SKM-1 (cell line): ENCODE data around the gene GSC.
"Not testable (repeated sequence)": the region's sequence is repeated elsewhere in the genome, so short reads cannot be mapped to it uniquely, and the experiment has no call there.

ENCODE experiments used
- DNase-seq: peaks from one replicate; lab custom pipeline; 2025; ENCODE audit not compliant: unreplicated experiment; lab: John Stamatoyannopoulos, UW

The GSC gene

GRCh38 chr14:94769391-94770250 is at the start of gene GSC:
GSC (minus strand) TSS chr14:94770113; CDS start chr14:94770015, 98 bp downstream.
- no peak for DNase-seq

GRCh38 chr14:94819531-94819930 is 49.6 kb upstream of the GSC start:
- no peak for DNase-seq

DNA sequence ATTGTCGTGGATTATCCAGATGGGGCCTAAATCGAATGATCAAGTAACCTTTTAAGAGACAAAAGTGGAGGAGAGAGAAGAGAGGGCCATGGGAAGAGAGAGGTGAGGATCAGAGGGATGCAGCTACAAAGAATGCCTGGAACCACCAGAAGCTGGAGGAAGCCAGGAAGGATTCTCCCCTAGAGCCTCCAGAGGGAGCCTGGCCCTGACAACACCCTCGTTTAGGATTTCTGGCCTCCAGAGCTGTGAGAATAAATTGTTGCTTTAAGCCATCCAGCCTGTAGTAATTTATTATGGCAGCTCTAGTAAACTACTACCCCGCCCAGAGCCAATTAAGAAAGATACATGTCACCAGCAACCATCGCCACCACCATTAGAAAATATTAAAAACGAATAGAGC is 46.2 kb upstream of the GSC start:
- DNase-seq: no peak

GRCh38 chr14:94805680-94806288 is 35.9 kb upstream of the GSC start:
- DNase-seq: no peak

DNA sequence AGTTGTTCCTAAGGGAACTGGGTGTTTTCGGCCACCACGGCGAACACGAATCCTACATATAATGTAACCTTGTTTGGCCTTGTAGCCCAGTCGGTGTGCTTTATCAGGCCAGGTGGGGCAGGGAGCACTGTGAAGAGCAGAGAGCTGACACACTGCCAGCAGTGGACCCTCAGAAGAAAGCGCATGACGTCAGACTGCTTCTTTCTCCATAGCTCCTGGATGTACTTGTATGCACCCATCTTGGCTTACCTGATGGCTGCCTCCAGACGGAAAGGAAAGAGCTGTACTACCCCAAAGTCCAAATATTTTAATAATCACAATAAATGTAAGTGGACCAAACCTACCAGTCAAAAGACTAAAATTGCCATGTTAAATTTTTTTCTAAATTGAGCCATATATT is 31.3 kb upstream of the GSC start:
- no peak for DNase-seq

DNA sequence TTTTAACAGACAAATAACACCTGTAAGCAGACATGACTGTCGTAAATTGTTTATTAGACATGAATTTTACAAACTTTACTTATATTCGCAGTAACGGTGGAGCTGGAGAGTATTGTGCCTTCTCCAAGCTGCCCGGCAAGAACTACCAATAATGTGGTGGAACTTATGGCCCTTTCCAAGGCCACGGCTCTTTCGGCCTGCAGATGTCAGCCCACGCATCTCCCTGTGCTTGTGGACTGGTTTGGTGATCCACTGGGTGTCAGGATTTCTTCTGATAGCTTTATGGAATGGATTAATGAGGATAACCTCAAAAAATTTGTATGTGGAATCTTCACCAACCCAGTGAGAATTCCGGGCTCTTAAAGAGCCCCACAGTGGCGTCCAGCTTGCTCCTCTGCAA is 30.9 kb upstream of the GSC start:
- not testable (repeated sequence) for DNase-seq

DNA sequence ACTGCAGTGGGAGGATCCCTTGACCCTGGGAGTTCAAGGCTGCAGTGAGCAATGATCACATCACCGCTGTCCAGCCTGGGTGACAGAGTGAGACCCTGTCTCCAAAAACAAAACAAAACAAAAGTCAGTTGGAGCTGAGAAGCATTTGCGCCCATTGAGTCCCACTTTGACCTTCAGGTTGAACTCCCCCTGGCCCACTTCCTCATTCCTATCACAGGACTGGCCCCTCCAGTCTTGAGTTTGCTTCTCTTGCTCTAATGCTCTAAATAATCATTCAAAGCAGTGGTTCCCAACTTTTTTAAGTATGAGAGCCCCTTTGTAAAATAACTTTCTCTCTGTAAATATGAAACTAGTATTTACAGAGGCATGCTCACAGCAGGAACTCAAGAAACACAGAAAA is 28.0 kb upstream of the GSC start:
- no peak for DNase-seq

GRCh38 chr14:94796278-94796677 is 26.4 kb upstream of the GSC start:
- DNase-seq: no peak

GRCh38 chr14:94795372-94795771 is 25.5 kb upstream of the GSC start:
- no peak for DNase-seq

DNA sequence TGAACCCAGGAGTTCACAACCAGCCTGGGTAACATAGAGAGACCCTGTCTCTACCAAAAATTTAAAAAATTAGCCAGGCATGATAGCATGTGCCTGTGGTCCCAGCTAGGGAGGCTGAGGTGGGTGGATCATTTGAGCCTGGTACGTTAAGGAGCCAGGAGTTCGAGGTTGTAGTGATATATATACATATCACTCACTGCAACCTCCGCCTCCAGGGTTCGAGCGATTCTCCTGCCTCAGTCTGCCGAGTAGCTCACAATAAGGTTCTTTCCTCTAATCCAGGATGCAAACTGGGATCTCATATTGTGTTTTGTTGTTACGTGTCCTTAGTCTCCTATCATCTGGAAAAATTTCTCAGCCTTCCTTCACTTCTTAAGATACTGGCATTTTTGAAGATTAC is 24.0 kb upstream of the GSC start:
- DNase-seq: no peak

- DNase-seq: no peak
Measured at GRCh38 chr14:94787655-94788054, 17.7 kb upstream of the GSC start.

DNA sequence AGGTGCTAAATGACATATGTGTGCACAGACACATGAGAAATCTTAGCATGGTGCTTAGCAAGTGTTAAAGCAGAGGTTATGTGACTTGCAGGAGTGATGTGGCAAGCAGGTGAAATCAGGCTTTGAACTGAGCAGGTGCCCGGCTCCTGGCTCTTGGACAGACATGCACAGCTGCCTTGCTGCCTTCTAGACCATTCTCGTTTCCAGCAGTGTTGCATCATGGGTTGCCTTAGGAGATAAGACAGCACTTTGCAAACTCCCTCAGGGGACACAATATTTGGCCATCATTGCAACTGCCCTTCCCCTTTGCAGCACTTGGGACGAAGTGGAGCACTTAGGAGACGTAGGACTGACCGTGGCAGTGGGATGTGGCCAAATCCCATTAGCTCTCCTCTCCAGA is 17.2 kb upstream of the GSC start:
- DNase-seq: no peak

GRCh38 chr14:94780536-94781399 is 10.9 kb upstream of the GSC start:
- no peak for DNase-seq

DNA sequence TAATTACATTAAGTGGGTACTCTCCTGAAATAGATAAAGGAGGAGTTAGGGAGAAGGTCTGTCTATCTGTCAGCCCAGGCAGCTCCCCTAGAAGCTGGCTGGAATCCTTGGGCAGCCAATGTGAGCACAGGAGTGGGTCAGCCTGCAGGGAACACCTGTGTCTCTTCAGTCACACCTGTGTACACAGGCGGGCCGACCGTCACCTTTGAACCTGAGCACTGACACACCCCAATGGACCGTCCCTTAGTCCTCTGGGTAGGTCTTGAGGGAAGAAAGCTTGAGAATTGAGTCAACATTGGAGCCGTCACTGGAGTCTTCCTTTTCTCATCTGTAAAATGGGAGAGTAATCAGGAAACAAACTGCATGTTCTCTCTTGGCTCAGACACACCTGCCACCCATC is 9.8 kb upstream of the GSC start:
- DNase-seq: no peak

DNA sequence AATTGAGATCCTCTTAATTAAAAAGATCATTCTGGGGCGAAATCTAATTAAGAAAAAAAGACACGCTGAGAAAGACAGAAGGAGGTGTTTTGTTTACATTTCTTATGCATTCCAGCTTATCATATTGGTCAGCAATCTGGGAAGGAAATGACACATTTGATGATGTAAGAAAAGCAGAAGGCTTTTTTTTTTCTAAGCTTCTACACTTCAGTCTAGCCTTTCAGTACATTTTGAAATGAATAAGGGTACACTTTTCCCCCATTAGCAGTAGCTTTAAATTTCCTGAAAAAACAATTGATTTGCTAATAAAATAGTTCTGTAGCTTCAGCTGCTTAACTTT is 5.9 kb upstream of the GSC start:
- DNase-seq: no peak

GRCh38 chr14:94775091-94775870 is 5.4 kb upstream of the GSC start:
- no peak for DNase-seq

DNA sequence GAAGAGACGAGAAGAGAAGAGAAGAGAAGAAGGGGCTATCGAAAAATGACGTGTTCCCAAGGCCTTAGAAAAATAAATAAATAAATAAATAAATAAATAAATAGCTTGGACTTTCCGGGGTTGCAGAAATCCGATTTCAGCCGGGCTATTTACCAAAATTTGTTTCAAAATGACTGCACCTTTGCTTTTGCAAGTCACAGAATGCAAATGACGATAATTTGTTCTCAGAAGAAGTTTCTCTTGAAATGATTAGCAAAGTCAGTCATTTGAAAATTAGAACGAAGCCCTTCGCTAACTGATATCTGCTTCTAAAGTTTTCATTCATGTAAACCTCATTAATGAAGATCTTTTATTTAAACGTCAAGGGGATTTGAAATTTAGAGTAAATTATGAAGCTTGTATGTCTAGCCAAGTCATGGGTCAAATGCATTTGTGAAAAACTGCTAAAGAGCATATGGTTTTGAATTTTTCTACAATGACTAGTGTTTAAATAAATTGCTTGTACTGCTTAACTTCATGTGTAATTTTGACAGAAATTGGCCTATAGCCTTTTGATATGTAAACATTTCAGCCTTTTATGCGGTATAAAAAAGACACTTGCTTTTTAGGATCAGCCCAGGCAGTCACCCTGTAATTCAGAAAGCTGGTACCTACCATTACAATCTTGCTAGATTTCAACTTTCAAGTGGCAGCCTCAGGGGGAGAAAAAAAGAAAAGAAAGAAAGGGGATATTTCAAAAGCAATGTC is 4.6 kb upstream of the GSC start:
- DNase-seq: no peak

- DNase-seq: no peak
Measured at GRCh38 chr14:94773655-94774343, 3.9 kb upstream of the GSC start.

- DNase-seq: no peak
Measured at GRCh38 chr14:94773061-94773648, 3.2 kb upstream of the GSC start.
